Measurements from ENCODE around the gene C10orf143.

GRCh38 chr10:130066743-130067142 lies 43.9 kb downstream of the C10orf143 start:
- TF ChIP-seq EZH2phosphoT487 (IDR thresholded peaks at IDR 0.05) (no peak), EZH2 (IDR thresholded peaks at IDR 0.05) (no peak), CTCF (IDR thresholded peaks at IDR 0.05) (no peak)
